PC-3 (cell line): ENCODE results near the gene ZCCHC24.

ENCODE experiments used
- EZH2 ChIP-seq: fragments of 300-600 bp; sonication (generic); IDR thresholded peaks from one replicate; pipeline ENCODE4 v1.6.1; 2017; ENCODE audit warnings: antibody characterized with exemption, mild to moderate bottlenecking, low read length; ENCODE audit not compliant: unreplicated experiment
- EZH2phosphoT487 ChIP-seq: fragments of 300-600 bp; sonication (generic); IDR thresholded peaks from 2 replicates; pipeline ENCODE4 v1.6.1; 2018; ENCODE audit warnings: mild to moderate bottlenecking, antibody characterized with exemption, low read length, borderline replicate concordance
- TF ChIP-seq, protein P1 (sequence below): fragments of 300-600 bp; sonication (generic); conservative IDR thresholded peaks from 2 replicates; pipeline ENCODE4 v1.5.1; 2017; ENCODE audit warnings: antibody characterized with exemption, low read depth, mild to moderate bottlenecking, low read length

DNA sequence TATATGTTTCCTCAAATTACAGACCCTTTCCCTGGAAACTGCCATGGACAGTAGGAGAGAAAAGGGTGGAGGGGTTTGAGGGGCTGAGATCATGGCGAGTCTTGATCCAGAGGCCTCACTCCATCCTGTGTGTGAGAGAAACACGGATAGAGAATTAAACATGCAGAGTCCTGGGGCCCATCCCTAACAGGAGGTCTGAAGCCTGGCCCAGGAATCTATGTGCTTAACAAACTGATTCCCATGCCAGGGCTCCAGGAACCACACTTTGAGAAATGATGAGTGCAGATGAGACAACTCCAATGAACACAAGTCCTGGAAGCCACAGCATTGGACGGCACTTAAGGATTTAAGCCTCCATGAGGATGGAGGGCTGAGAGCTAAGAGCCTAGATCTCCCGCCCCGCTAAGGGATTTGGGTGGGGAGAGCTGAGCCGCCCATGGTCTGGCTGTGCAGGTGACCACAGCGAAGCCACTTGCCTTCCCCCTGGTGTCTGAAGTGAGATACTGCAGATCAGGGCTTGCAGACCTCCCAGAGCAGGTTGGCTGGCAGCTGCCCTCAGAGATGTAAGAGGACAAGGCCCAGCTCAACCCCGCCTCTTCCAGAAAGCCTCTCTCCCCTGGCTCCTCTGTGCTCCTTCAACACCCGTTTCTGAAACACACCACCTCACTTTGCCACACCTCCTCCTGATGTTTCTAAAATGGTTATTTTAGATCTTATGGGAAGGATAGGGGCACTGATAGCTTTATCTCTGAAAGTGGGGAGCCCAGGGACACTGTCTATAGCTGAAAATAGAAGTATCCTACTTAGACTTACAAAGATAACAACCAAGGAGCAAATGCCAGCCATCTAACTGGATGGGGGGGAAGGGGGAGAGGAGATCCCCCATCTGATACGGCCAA, 42.1 kb upstream of the ZCCHC24 start:
- TF ChIP-seq, protein P1, sequence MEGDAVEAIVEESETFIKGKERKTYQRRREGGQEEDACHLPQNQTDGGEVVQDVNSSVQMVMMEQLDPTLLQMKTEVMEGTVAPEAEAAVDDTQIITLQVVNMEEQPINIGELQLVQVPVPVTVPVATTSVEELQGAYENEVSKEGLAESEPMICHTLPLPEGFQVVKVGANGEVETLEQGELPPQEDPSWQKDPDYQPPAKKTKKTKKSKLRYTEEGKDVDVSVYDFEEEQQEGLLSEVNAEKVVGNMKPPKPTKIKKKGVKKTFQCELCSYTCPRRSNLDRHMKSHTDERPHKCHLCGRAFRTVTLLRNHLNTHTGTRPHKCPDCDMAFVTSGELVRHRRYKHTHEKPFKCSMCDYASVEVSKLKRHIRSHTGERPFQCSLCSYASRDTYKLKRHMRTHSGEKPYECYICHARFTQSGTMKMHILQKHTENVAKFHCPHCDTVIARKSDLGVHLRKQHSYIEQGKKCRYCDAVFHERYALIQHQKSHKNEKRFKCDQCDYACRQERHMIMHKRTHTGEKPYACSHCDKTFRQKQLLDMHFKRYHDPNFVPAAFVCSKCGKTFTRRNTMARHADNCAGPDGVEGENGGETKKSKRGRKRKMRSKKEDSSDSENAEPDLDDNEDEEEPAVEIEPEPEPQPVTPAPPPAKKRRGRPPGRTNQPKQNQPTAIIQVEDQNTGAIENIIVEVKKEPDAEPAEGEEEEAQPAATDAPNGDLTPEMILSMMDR = peak; percentile 99
- TF ChIP-seq EZH2 (no peak), EZH2phosphoT487 (no peak)
